Measurements from ENCODE around the gene VTCN1.

Gene VTCN1

DNA sequence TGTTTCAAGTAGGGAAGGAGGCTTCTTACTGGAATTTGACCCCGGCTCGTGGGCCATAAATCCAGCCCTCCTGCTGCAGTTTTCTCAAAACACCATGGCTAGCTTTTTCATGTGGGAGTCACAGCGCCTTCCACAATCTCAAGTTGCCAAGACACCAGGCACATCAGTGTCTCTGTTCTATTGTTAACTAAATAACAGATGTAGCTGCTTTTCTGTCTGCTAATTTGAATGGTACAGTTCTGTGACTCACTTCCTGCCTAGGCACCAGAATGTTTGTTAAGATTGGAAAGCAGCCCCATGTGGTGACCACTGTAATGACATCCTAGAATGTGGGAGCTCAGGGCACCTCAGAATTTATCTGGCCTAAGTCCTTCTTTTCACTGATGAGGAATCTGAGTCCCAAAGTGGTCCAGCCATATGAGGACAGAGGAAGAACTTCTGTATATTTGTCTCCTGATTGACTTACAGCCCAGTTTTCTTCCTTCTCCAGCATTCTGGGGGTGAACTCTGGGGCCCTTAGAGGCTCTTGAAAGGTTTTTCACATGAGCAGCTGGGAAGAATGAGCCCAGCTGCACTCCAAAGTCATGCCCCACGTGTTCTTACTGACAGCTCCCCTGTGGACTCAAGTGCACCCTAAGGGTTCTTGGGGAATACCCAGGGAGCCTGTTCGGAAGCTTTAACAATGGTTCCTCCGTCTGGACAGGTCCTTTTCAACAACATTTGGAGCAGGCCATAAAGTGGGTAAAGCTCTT, 116.7 kb downstream of the VTCN1 start:
- DNase-seq = peak; percentile 14
